K562 (cell line): ENCODE results near the gene COLEC12. TPM values are rescaled to one million over a fixed set of nuclear protein-coding genes. Genes with fewer than 3 reads are reported as not detected.

Experiments
- ATAC-seq: fragments of 200-7000 bp; cut with Tn5 transposase; 3 replicates; pipeline ENCODE4 v1.9.1; 2020; ENCODE audit warnings: moderate library complexity
- BruUV-seq: library from RNA; stranded (reverse); fragments of 400-500 nt; replicated peaks from 2 replicates; lab custom pipeline; 2021; lab: Mats Ljungman, UMichigan
- CTCF ChIA-PET: fragments of 300-600 bp; formaldehyde crosslinking; extraction: SDS; loops from one replicate; lab custom pipeline; 2021; ENCODE audit warnings: low intra/inter-chr PET ratio; lab: Yijun Ruan, JAX
- POLR2A ChIA-PET: fragments of 300-600, 350-650 bp; sonication (Branson Sonifier 250); formaldehyde crosslinking; extraction: SDS; loops from one replicate; lab custom pipeline; 2021; ENCODE audit warnings: antibody characterized with exemption, inconsistent platforms; lab: Yijun Ruan, JAX
- DNase-seq, 4 experiments: peaks; one replicate each; pipeline versions ENCODE4 v3.0.0 to v3.0.0-alpha.2; 2011 to 2018; ENCODE audit warnings: low spot score in 3 of 4, mixed read lengths in 3 of 4; ENCODE audit errors: extremely low read depth in 1 of 4
- FAIRE-seq: peaks from 2 replicates; lab custom pipeline; 2011; peaks lifted over from hg19 to GRCh38; lab: Jason Lieb, UNC
- H2AFZ ChIP-seq: 2 replicates; pipeline ENCODE4 v1.6.0; 2011; ENCODE audit warnings: low read depth, low read length, control low read depth, inconsistent platforms
- H3K27ac ChIP-seq: fragments of 200-600 bp; 3 replicates; pipeline ENCODE4 v1.8.0; 2011; ENCODE audit warnings: low read depth, mild to moderate bottlenecking, control low read depth, inconsistent platforms, low read length, moderate library complexity, mixed read lengths; ENCODE audit errors: extremely low read depth
- H3K27me3 ChIP-seq, 2 experiments: fragments of 300-600 bp in 1 of 2; 2 replicates in 1 of 2; 3 replicates in 1 of 2; pipeline versions ENCODE4 v1.6.0 to v1.8.0; 2011; ENCODE audit warnings: inconsistent platforms in 2 of 2, low read length in 2 of 2, mild to moderate bottlenecking in 1 of 2, mixed read lengths in 1 of 2, moderate library complexity in 1 of 2; ENCODE audit not compliant: control insufficient read depth in 2 of 2, insufficient read depth in 2 of 2
- H3K36me3 ChIP-seq: fragments of 300-600 bp; 3 replicates; pipeline ENCODE4 v1.8.0; 2011; ENCODE audit warnings: mild to moderate bottlenecking, low read length, inconsistent platforms; ENCODE audit not compliant: control insufficient read depth, insufficient read depth
- H3K4me1 ChIP-seq, 2 experiments: fragments of 200-600 bp in 1 of 2; replicated peaks in 1 of 2; 2 replicates in 1 of 2; 3 replicates in 1 of 2; pipeline versions ENCODE4 v1.5.1 to v1.8.0; 2011; ENCODE audit warnings: inconsistent platforms in 2 of 2, low read length in 2 of 2, mild to moderate bottlenecking in 1 of 2, mixed read lengths in 1 of 2, moderate library complexity in 1 of 2; ENCODE audit not compliant: control insufficient read depth in 2 of 2, insufficient read depth in 2 of 2
- H3K4me2 ChIP-seq: 2 replicates; pipeline ENCODE4 v1.6.1; 2011; ENCODE audit warnings: low read length, control low read depth, inconsistent platforms, mixed read lengths; ENCODE audit not compliant: insufficient read depth
- H3K4me3 ChIP-seq: fragments of 200-600 bp; sonication (generic), shearing (Covaris generic); 2 replicates; pipeline ENCODE4 v1.5.1; 2016; ENCODE audit warnings: control low read depth, inconsistent platforms
- H3K79me2 ChIP-seq: fragments of 200-600 bp; 3 replicates; pipeline ENCODE4 v1.8.0; 2011; ENCODE audit warnings: low read length, inconsistent platforms; ENCODE audit not compliant: control insufficient read depth, insufficient read depth
- H3K9ac ChIP-seq, 2 experiments: 2 replicates each; pipeline versions ENCODE4 v1.6.0 to v1.6.1; 2011; ENCODE audit warnings: low read depth in 2 of 2, low read length in 2 of 2, control low read depth in 1 of 2, inconsistent platforms in 1 of 2, mild to moderate bottlenecking in 1 of 2, mixed read lengths in 1 of 2; ENCODE audit not compliant: insufficient read depth in 1 of 2
- H3K9me1 ChIP-seq: one replicate; pipeline ENCODE4 v1.6.0; 2011; ENCODE audit warnings: inconsistent platforms, mild to moderate bottlenecking, low read length, moderate library complexity; ENCODE audit not compliant: control insufficient read depth, insufficient read depth
- H3K9me3 ChIP-seq: replicated peaks from 2 replicates; pipeline ENCODE4 v1.5.1; 2011; ENCODE audit warnings: low read depth, low read length, inconsistent platforms; ENCODE audit not compliant: control insufficient read depth, insufficient read depth
- H4K20me1 ChIP-seq: replicated peaks from 2 replicates; pipeline ENCODE4 v1.6.1; 2011; ENCODE audit warnings: low read length, inconsistent platforms, mixed read lengths; ENCODE audit not compliant: control insufficient read depth, insufficient read depth
- CBX2 ChIP-seq: fragments of 200-600 bp; sonication (generic); IDR thresholded peaks from one replicate; pipeline ENCODE4 v1.6.1; 2012; ENCODE audit warnings: mild to moderate bottlenecking, low read length, inconsistent platforms; ENCODE audit not compliant: insufficient read depth, poor library complexity, severe bottlenecking
- DEAF1 ChIP-seq: fragments of 450-650 bp; formaldehyde crosslinking; IDR thresholded peaks from 2 replicates; pipeline ENCODE4 v1.4.0; 2020; ENCODE audit warnings: mild to moderate bottlenecking, moderate library complexity
- MCM3 ChIP-seq: fragments of 450-650 bp; IDR thresholded peaks from 2 replicates; pipeline ENCODE4 v1.6.1; 2016
- TEAD2 ChIP-seq: fragments of 450-650 bp; IDR thresholded peaks from 2 replicates; pipeline ENCODE4 v1.6.1; 2016; ENCODE audit warnings: missing genetic modification characterization, control low read depth, missing compliant biosample characterization
- ZFP36 ChIP-seq: fragments of 150-350 bp; IDR thresholded peaks from 2 replicates; pipeline ENCODE4 v1.6.1; 2018; ENCODE audit warnings: low read length, low read depth; ENCODE audit not compliant: partially characterized antibody
- ZNF134 ChIP-seq: fragments of 250-450 bp; sonication (Bioruptor Pico); conservative IDR thresholded peaks from 2 replicates; pipeline ENCODE4 v1.4.0; 2020
- WGBS: fragments of 100-300 bp; shearing (Covaris generic); methylation state at CpG from one replicate; pipeline ENCODE4 v1.1.6; 2016; ENCODE audit warnings: low coverage, mixed read lengths; ENCODE audit not compliant: insufficient coverage; ENCODE audit errors: missing lambda C conversion rate; 5-methylcytosine and 5-hydroxymethylcytosine counted together
- in situ Hi-C: fragments of 300-500 bp; cut with MboI; formaldehyde crosslinking; loops from 4 replicates; pipeline ENCODE4 v1.15.0; 2018; ENCODE audit warnings: inconsistent platforms, mixed read lengths
- intact Hi-C: fragments of 100-400 bp; cut with micrococcal nuclease; formaldehyde crosslinking; loops from 2 replicates; pipeline ENCODE4 v1.14.2; 2022
- polyA plus RNA-seq, 8 experiments: library from polyadenylated mRNA; depleted of rRNA in 4 of 8; stranded (reverse) in 5 of 8; unstranded in 3 of 8; fragments of >200 nt; fragmentation: Nextera tagmentation in 2 of 8; fragmentation: Illumina TruSeq in 1 of 8; extraction: Ambion mirVana in 2 of 8; extraction: Trizol in 1 of 8; gene quantifications; 2 replicates each; pipeline versions ENCODE4 v1.2.1 to v1.2.3, GENCODE V29; 2011 to 2014; ENCODE audit warnings: inconsistent platforms in 1 of 8, missing spikeins in 1 of 8
- total RNA-seq, 7 experiments: library from RNA; depleted of rRNA in 6 of 7; stranded (reverse); fragments of >200 nt in 6 of 7; fragmentation: Illumina TruSeq in 2 of 7; extraction: Trizol in 2 of 7; gene quantifications; 2 replicates each; pipeline versions ENCODE4 v1.2.1 to v1.2.3, GENCODE V29; 2011 to 2021; ENCODE audit warnings: low replicate concordance in 1 of 7

COLEC12 gene
- total and polyA plus RNA-seq, 9 of the 15 experiments (the other 6 are each of a cell fraction or from before 2014, with no cell fraction given), result 0.04 TPM; not detected in 8

GRCh38 chr18:286515-287310 is 213.8 kb downstream of the COLEC12 start (continued):
- peak; percentile 77 for TF ChIP-seq DEAF1 (CRISPR knock-in tag)
- peak; percentile 13 for TF ChIP-seq ZFP36
- no peak for TF ChIP-seq MCM3

GRCh38 chr18:285817-286216 is 214.7 kb downstream of the COLEC12 start:
- no peaks in the 10 kb centered on the region for H3K9me3 ChIP-seq
- no peak overlapping the region for H3K4me2 ChIP-seq
- in situ Hi-C loops, result loop anchor here (5.0 kb wide), 1 partner anchor 321 kb away; no protein-coding TSS in a partner anchor
- intact Hi-C loops, result loop anchor here (2.0 to 5.0 kb wide), 3 partner anchors 37 to 331 kb away; no protein-coding TSS in a partner anchor
- ChIA-PET CTCF (interaction anchor here (2.7 kb wide), 1 partner anchor 331 kb away, joined by 12 read pairs; no protein-coding TSS in a partner anchor), POLR2A (no interaction called here)
- H3K79me2 ChIP-seq, result no peaks in the 10 kb centered on the region
- no peak overlapping the region for H3K27ac ChIP-seq
- no peak for FAIRE-seq
- DNase-seq, result no peak
- H3K36me3 ChIP-seq, result no peaks in the 10 kb centered on the region
- H3K4me3 ChIP-seq, result no peak overlapping the region
- no peak for ATAC-seq
- H3K9ac ChIP-seq, result no peak overlapping the region
- no peaks in the 10 kb centered on the region for H4K20me1 ChIP-seq
- no peaks in the 10 kb centered on the region for H3K9me1 ChIP-seq
- H2AFZ ChIP-seq, result no peak overlapping the region
- peak; percentile 91 for TF ChIP-seq CBX2
- no peak for TF ChIP-seq TEAD2 (tag)
- peak; percentile 47 for TF ChIP-seq ZFP36
- no peak for TF ChIP-seq ZNF134 (CRISPR knock-in tag)
- WGBS, result 27% methylated on average over 6 of the region's 6 CpGs
- BruUV-seq, result no TSS peak
- H3K27me3 ChIP-seq, result peaks cover 21 to 32% of the 10 kb centered on the region in 2 experiments
- no peaks in the 10 kb centered on the region for H3K4me1 ChIP-seq
